GM18861 (cell line): ENCODE measurements around the gene LDHD.

Experiments used
- ATAC-seq: cut with Tn5 transposase; IDR thresholded peaks from one replicate; pipeline ENCODE4 v1.9.1; 2021; ENCODE audit not compliant: unreplicated experiment

The LDHD gene

GRCh38 chr16:75064403-75065148, 52.0 kb downstream of the LDHD start:
- no peak for ATAC-seq

GRCh38 chr16:75063549-75064088, 53.0 kb downstream of the LDHD start:
- no peak for ATAC-seq

GRCh38 chr16:75062976-75063346, 53.6 kb downstream of the LDHD start:
- ATAC-seq = no peak

- ATAC-seq = no peak
These were observed 54.2 kb downstream of the LDHD start for GRCh38 chr16:75062135-75062975.
